HepG2 (cell line): ENCODE data around the gene PIMREG. TPM values are rescaled to one million over a fixed set of nuclear protein-coding genes. Genes with fewer than 3 reads are reported as not detected.

Source experiments
- ATAC-seq: fragments of 200-7000 bp; cut with Tn5 transposase; 3 replicates; pipeline ENCODE4 v1.9.1; 2020; ENCODE audit warnings: mild to moderate bottlenecking, moderate library complexity
- BruUV-seq: library from RNA; stranded (reverse); fragments of 400-500 nt; replicated peaks from 2 replicates; lab custom pipeline; 2021; lab: Mats Ljungman, UMichigan
- CTCF ChIA-PET: fragments of 300-600 bp; formaldehyde crosslinking; extraction: SDS; loops from one replicate; lab custom pipeline; 2021; ENCODE audit warnings: low total read pairs, inconsistent platforms, low intra/inter-chr PET ratio; lab: Yijun Ruan, JAX
- POLR2A ChIA-PET: fragments of 350-600 bp; sonication (Branson Sonifier 250); formaldehyde crosslinking; loops from one replicate; lab custom pipeline; 2020; ENCODE audit warnings: antibody characterized with exemption, inconsistent platforms; lab: Yijun Ruan, JAX
- DNase-seq: peaks from one replicate; pipeline ENCODE4 v3.0.0-alpha.2; 2015; ENCODE audit warnings: low spot score
- FAIRE-seq: peaks from 3 replicates; lab custom pipeline; 2011; peaks lifted over from hg19 to GRCh38; lab: Jason Lieb, UNC
- H2AFZ ChIP-seq: one replicate; pipeline ENCODE4 v1.6.1; 2011; ENCODE audit warnings: low read length, inconsistent platforms
- H3K27ac ChIP-seq: fragments of 300-600 bp; 3 replicates; pipeline ENCODE4 v1.8.0; 2011; ENCODE audit warnings: mixed run types, mild to moderate bottlenecking, mixed read lengths, low read length, inconsistent platforms; ENCODE audit not compliant: insufficient read depth; ENCODE audit errors: extremely low read length
- H3K27me3 ChIP-seq, 2 experiments: fragments of 200-600 bp in 1 of 2; 2 replicates in 1 of 2; 3 replicates in 1 of 2; pipeline versions ENCODE4 v1.6.0 to v1.8.0; 2011; ENCODE audit warnings: low read length in 2 of 2, mild to moderate bottlenecking in 2 of 2, moderate library complexity in 2 of 2, inconsistent platforms in 1 of 2; ENCODE audit not compliant: insufficient read depth in 2 of 2, control insufficient read depth in 1 of 2
- H3K36me3 ChIP-seq, 2 experiments: fragments of 200-600 bp in 1 of 2; replicated peaks in 1 of 2; 2 replicates in 1 of 2; 3 replicates in 1 of 2; pipeline versions ENCODE4 v1.5.1 to v1.8.0; 2011; ENCODE audit warnings: low read length in 2 of 2, inconsistent platforms in 1 of 2; ENCODE audit not compliant: insufficient read depth in 2 of 2, control insufficient read depth in 1 of 2
- H3K4me1 ChIP-seq: 2 replicates; pipeline ENCODE4 v1.5.1; 2012; ENCODE audit warnings: low read length, inconsistent platforms; ENCODE audit not compliant: insufficient read depth
- H3K4me2 ChIP-seq: 2 replicates; pipeline ENCODE4 v1.6.0; 2011; ENCODE audit warnings: low read depth, low read length, inconsistent platforms
- H3K4me3 ChIP-seq, 3 experiments: fragments of 200-600 bp in 1 of 3; sonication (generic), shearing (Covaris generic) in 1 of 3; replicated peaks in 1 of 3; 2 replicates each; pipeline ENCODE4 v1.5.1; 2011 to 2016; ENCODE audit warnings: low read length in 3 of 3, inconsistent platforms in 2 of 3, low read depth in 2 of 3, mild to moderate bottlenecking in 2 of 3, control low read depth in 1 of 3, mixed read lengths in 1 of 3; ENCODE audit not compliant: insufficient read depth in 1 of 3
- H3K79me2 ChIP-seq: one replicate; pipeline ENCODE4 v1.6.1; 2011; ENCODE audit warnings: low read length, inconsistent platforms; ENCODE audit not compliant: insufficient read depth
- H3K9ac ChIP-seq: 2 replicates; pipeline ENCODE4 v1.6.0; 2011; ENCODE audit warnings: mild to moderate bottlenecking, low read depth, low read length, inconsistent platforms; ENCODE audit not compliant: insufficient read depth
- H3K9me3 ChIP-seq: 2 replicates; pipeline ENCODE4 v1.5.1; 2012; ENCODE audit warnings: mild to moderate bottlenecking, low read length
- H4K20me1 ChIP-seq: 2 replicates; pipeline ENCODE4 v1.6.0; 2011; ENCODE audit warnings: inconsistent platforms, mild to moderate bottlenecking, low read length, moderate library complexity; ENCODE audit not compliant: insufficient read depth
- HCFC1 ChIP-seq: fragments of 150-350 bp; IDR thresholded peaks from 2 replicates; pipeline ENCODE4 v1.6.1; 2014; ENCODE audit warnings: low read depth, low read length
- IKZF4 ChIP-seq: sonication (generic); formaldehyde crosslinking; IDR thresholded peaks from 2 replicates; pipeline ENCODE4 v1.5.1; 2020; ENCODE audit warnings: borderline replicate concordance, mild to moderate bottlenecking, low read depth, missing genetic modification reagents; ENCODE audit errors: not compliant biosample characterization
- KAT8 ChIP-seq: IDR thresholded peaks from 2 replicates; pipeline ENCODE4 v1.6.1; 2016; ENCODE audit warnings: missing genetic modification reagents, missing compliant biosample characterization
- ZC3H13 ChIP-seq: sonication (generic); formaldehyde crosslinking; IDR thresholded peaks from 2 replicates; pipeline ENCODE4 v1.8.1; 2023; ENCODE audit warnings: mild to moderate bottlenecking, missing genetic modification reagents, moderate library complexity
- ZNF589 ChIP-seq: sonication (generic); formaldehyde crosslinking; conservative IDR thresholded peaks from 2 replicates; pipeline ENCODE4 v1.8.0; 2022; ENCODE audit warnings: mild to moderate bottlenecking, moderate library complexity, missing genetic modification reagents
- ZNF670 ChIP-seq: sonication (generic); formaldehyde crosslinking; IDR thresholded peaks from 2 replicates; pipeline ENCODE4 v1.8.0; 2022; ENCODE audit warnings: mild to moderate bottlenecking, missing genetic modification reagents, borderline replicate concordance
- ZNF773 ChIP-seq: sonication (generic); formaldehyde crosslinking; IDR thresholded peaks from 2 replicates; pipeline ENCODE4 v1.4.0; 2020; ENCODE audit warnings: missing genetic modification reagents, borderline replicate concordance
- ZNF879 ChIP-seq: sonication (generic); formaldehyde crosslinking; IDR thresholded peaks from 2 replicates; pipeline ENCODE4 v1.8.1; 2023; ENCODE audit warnings: missing genetic modification reagents
- WGBS: methylation state at CpG from one replicate; pipeline ENCODE4 v1.1.6; 2017; ENCODE audit warnings: low lambda C conversion rate; 5-methylcytosine and 5-hydroxymethylcytosine counted together
- in situ Hi-C: cut with HindIII; loops from 2 replicates; pipeline ENCODE4 v1.10.0; 2017; ENCODE audit warnings: low pct_unique_long_range_greater_than_20kb; ENCODE audit not compliant: extremely low pct_ligation_motif_present
- intact Hi-C: fragments of 100-400 bp; cut with micrococcal nuclease; formaldehyde crosslinking; loops from one replicate; pipeline ENCODE4 v1.10.0; 2022; ENCODE audit not compliant: unreplicated experiment
- polyA plus RNA-seq, 8 experiments: library from polyadenylated mRNA; depleted of rRNA in 3 of 8; stranded (reverse) in 7 of 8; unstranded in 1 of 8; fragments of >200 nt; fragmentation: Illumina TruSeq in 4 of 8; extraction: Trizol in 4 of 8; gene quantifications; 2 replicates each; pipeline versions ENCODE4 v1.2.1 to v1.2.3, GENCODE V29; 2011 to 2016; ENCODE audit warnings: low read depth in 4 of 8, missing spikeins in 1 of 8, mixed read lengths in 1 of 8; ENCODE audit not compliant: insufficient read depth in 1 of 8
- total RNA-seq, 5 experiments: library from RNA; depleted of rRNA; stranded (reverse); fragments of >200 nt; fragmentation: Illumina TruSeq; extraction: Trizol; gene quantifications; 2 replicates each; pipeline ENCODE4 v1.2.3, GENCODE V29; 2016; ENCODE audit warnings: low read depth in 1 of 5
- TF ChIP-seq, protein P1 (sequence below): sonication (generic); formaldehyde crosslinking; IDR thresholded peaks from 2 replicates; pipeline ENCODE4 v1.5.1; 2020; ENCODE audit warnings: mild to moderate bottlenecking, missing genetic modification reagents, moderate library complexity
- TF ChIP-seq, protein P2 (sequence below): IDR thresholded peaks from 2 replicates; pipeline ENCODE4 v1.6.1; 2012; ENCODE audit warnings: low read depth, low read length, improper control_type of control experiment
- TF ChIP-seq, protein P3 (sequence below): fragments of 450-650 bp; IDR thresholded peaks from 2 replicates; pipeline ENCODE4 v1.6.1; 2017
- TF ChIP-seq, protein P4 (sequence below): IDR thresholded peaks from 2 replicates; pipeline ENCODE4 v1.6.1; 2016
- TF ChIP-seq, protein P5 (sequence below): sonication (generic); formaldehyde crosslinking; IDR thresholded peaks from 2 replicates; pipeline ENCODE4 v1.8.0; 2022; ENCODE audit warnings: missing genetic modification reagents, mild to moderate bottlenecking, inconsistent platforms, borderline replicate concordance

PIMREG gene
- total and polyA plus RNA-seq, 2 of the 13 experiments (the other 11 are each of a cell fraction or from before 2014, with no cell fraction given): 15.6 to 30.3 TPM

DNA sequence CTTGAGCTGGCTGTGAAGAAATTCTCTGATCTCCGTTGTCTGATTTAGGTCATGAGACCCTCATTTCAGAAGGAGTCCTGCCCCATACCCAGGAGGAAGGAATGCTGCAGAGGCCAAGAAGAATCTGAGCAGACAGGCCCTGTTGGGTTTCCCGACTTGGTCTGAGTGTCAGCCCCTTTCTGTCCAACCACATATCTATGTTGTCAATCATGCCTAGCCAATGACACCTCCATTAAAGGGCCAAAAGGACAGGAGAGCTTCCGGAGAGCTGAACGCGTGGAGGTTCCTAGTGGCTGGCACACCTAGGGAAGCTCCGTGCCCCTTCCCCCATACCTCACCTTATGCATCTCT is 37.8 kb downstream of the PIMREG start:
- WGBS: 68% methylated on average over 6 of the region's 6 CpGs
- TF ChIP-seq ZNF773 (CRISPR knock-in tag) (no peak), ZC3H13 (no peak), ZNF879 (CRISPR knock-in tag) (no peak), HCFC1 (no peak), IKZF4 (CRISPR knock-in tag) (no peak), ZNF589 (CRISPR knock-in tag) (no peak), ZNF670 (CRISPR knock-in tag) (no peak), KAT8 (CRISPR knock-in tag) (no peak)
- TF ChIP-seq, protein P1, sequence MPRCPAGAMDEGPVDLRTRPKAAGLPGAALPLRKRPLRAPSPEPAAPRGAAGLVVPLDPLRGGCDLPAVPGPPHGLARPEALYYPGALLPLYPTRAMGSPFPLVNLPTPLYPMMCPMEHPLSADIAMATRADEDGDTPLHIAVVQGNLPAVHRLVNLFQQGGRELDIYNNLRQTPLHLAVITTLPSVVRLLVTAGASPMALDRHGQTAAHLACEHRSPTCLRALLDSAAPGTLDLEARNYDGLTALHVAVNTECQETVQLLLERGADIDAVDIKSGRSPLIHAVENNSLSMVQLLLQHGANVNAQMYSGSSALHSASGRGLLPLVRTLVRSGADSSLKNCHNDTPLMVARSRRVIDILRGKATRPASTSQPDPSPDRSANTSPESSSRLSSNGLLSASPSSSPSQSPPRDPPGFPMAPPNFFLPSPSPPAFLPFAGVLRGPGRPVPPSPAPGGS: no peak
- TF ChIP-seq, protein P2, sequence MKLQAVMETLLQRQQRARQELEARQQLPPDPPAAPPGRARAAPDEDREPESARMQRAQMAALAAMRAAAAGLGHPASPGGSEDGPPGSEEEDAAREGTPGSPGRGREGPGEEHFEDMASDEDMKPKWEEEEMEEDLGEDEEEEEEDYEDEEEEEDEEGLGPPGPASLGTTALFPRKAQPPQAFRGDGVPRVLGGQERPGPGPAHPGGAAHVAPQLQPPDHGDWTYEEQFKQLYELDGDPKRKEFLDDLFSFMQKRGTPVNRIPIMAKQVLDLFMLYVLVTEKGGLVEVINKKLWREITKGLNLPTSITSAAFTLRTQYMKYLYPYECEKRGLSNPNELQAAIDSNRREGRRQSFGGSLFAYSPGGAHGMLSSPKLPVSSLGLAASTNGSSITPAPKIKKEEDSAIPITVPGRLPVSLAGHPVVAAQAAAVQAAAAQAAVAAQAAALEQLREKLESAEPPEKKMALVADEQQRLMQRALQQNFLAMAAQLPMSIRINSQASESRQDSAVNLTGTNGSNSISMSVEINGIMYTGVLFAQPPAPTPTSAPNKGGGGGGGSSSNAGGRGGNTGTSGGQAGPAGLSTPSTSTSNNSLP: no peak
- TF ChIP-seq, protein P3, sequence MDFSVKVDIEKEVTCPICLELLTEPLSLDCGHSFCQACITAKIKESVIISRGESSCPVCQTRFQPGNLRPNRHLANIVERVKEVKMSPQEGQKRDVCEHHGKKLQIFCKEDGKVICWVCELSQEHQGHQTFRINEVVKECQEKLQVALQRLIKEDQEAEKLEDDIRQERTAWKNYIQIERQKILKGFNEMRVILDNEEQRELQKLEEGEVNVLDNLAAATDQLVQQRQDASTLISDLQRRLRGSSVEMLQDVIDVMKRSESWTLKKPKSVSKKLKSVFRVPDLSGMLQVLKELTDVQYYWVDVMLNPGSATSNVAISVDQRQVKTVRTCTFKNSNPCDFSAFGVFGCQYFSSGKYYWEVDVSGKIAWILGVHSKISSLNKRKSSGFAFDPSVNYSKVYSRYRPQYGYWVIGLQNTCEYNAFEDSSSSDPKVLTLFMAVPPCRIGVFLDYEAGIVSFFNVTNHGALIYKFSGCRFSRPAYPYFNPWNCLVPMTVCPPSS: no peak
- TF ChIP-seq, protein P4, sequence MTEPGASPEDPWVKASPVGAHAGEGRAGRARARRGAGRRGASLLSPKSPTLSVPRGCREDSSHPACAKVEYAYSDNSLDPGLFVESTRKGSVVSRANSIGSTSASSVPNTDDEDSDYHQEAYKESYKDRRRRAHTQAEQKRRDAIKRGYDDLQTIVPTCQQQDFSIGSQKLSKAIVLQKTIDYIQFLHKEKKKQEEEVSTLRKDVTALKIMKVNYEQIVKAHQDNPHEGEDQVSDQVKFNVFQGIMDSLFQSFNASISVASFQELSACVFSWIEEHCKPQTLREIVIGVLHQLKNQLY: no peak
- TF ChIP-seq, protein P5, sequence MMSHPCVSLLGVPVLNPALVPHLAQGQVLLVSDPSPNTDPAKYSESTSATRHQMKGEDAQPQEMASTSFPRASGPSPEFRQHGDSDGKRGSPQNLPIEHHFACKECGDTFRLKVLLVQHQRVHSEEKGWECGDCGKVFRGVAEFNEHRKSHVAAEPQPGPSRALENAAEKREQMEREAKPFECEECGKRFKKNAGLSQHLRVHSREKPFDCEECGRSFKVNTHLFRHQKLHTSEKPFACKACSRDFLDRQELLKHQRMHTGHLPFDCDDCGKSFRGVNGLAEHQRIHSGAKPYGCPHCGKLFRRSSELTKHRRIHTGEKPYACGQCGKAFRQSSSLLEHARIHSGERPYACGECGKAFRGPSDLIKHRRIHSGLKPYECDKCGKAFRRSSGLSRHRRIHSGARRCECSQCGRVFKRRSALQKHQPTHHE (CRISPR knock-in tag): no peak

More for the DNA sequence above, 37.8 kb downstream of the PIMREG start:
- Histone ChIP-seq H3K4me1 (no peaks in the 10 kb centered on the region), H3K79me2 (no peaks in the 10 kb centered on the region), H3K9me3 (no peaks in the 10 kb centered on the region), H3K4me3 (no peak overlapping the region), H2AFZ (no peak overlapping the region), H3K27ac (no peak overlapping the region), H4K20me1 (no peaks in the 10 kb centered on the region), H3K4me2 (no peak overlapping the region), H3K9ac (no peak overlapping the region), H3K27me3 (peaks cover 1 to 15% of the 10 kb centered on the region in 2 experiments; a peak in 1 of 5 replicates), H3K36me3 (no peaks in the 10 kb centered on the region)
- ChIA-PET CTCF (no interaction called here), POLR2A (no interaction called here)
- DNase-seq: no peak
- no peak for FAIRE-seq
- in situ Hi-C loops: no loop called here
- ATAC-seq: no peak
- intact Hi-C loops: no loop called here
- BruUV-seq: no TSS peak
